Peyer's patch (tissue), 4 donors: Measurements from ENCODE around the gene SCRN2.

Experiments
- CTCF ChIP-seq, 6 experiments: fragments of 450-650 bp in 4 of 6; fragments of 200-600 bp in 2 of 6; sonication (generic) in 1 of 6; IDR thresholded peaks; one replicate each; pipeline ENCODE4 v1.5.1; 2017 to 2019; ENCODE audit warnings: antibody characterized with exemption in 6 of 6, mild to moderate bottlenecking in 3 of 6, moderate library complexity in 1 of 6
- POLR2A ChIP-seq, 2 donors: fragments of 450-650 bp; IDR thresholded peaks; one replicate each; pipeline ENCODE4 v1.5.1; 2017; ENCODE audit warnings: antibody characterized with exemption in 2 of 2, mild to moderate bottlenecking in 2 of 2, moderate library complexity in 2 of 2

- TF ChIP-seq POLR2A (IDR thresholded peaks at IDR 0.05) (no peak), CTCF (IDR thresholded peaks at IDR 0.05) (no peak)
These were observed 7.1 kb upstream of the SCRN2 start for GRCh38 chr17:47848198-47848513.
